Measurements from ENCODE around the gene MSI2.

Gene MSI2

DNA sequence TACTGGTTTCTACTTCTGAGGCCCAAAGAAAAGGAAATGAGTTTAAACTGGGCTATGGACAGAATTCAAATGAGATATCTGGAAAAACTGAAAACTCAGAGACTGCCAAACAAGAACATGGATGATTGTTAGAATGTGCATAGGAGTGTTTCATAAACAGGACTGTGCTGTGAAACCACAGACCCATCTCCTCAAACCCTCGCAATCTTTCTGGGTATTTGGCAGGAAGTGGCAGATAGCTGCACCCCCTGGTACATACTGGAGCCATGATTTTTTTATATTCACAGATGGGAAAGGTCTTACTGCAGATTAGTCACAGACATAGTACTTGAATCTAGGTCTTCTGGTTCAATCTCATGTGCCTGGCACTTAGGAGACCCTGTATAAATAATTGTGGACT, 343.8 kb downstream of the MSI2 start:
- Histone ChIP-seq H3K4me3 (ENCODE audit: low read length, poor library complexity, severe bottlenecking) (no peak overlapping the region), H3K9me2 (replicated peaks; ENCODE audit: low read depth, low read length) (no peaks in the 10 kb centered on the region), H2AFZ (ENCODE audit: low read length) (no peak overlapping the region), H3K4me2 (ENCODE audit: low read depth, low read length, poor library complexity, severe bottlenecking) (peak overlapping the region; percentile 46), H3K9ac (ENCODE audit: low read depth, low read length, poor library complexity, severe bottlenecking) (peak overlapping the region; percentile 11), H3K79me2 (ENCODE audit: insufficient read depth, low read length) (peaks cover 20% of the 10 kb centered on the region; the same call in 1 of the 2 replicates), H3F3A (ENCODE audit: low read depth) (no peaks in the 10 kb centered on the region), H3K27me3 (ENCODE audit: insufficient read depth, low read length, poor library complexity, severe bottlenecking) (no peaks in the 10 kb centered on the region), H3K36me3 (ENCODE audit: insufficient read depth, low read length) (peaks cover 83% of the 10 kb centered on the region), H3K4me1 (ENCODE audit: insufficient read depth, low read length, poor library complexity, severe bottlenecking) (peaks cover 24% of the 10 kb centered on the region), H3K9me3 (ENCODE audit: insufficient read depth, low read depth, low read length) (peaks cover 2% of the 10 kb centered on the region; the same call in 1 of the 2 replicates), H4K20me1 (ENCODE audit: insufficient read depth, low read length, poor library complexity, severe bottlenecking) (peaks cover 3% of the 10 kb centered on the region)
- TF ChIP-seq, protein P1, sequence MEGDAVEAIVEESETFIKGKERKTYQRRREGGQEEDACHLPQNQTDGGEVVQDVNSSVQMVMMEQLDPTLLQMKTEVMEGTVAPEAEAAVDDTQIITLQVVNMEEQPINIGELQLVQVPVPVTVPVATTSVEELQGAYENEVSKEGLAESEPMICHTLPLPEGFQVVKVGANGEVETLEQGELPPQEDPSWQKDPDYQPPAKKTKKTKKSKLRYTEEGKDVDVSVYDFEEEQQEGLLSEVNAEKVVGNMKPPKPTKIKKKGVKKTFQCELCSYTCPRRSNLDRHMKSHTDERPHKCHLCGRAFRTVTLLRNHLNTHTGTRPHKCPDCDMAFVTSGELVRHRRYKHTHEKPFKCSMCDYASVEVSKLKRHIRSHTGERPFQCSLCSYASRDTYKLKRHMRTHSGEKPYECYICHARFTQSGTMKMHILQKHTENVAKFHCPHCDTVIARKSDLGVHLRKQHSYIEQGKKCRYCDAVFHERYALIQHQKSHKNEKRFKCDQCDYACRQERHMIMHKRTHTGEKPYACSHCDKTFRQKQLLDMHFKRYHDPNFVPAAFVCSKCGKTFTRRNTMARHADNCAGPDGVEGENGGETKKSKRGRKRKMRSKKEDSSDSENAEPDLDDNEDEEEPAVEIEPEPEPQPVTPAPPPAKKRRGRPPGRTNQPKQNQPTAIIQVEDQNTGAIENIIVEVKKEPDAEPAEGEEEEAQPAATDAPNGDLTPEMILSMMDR (conservative IDR thresholded peaks at IDR 0.05; ENCODE audit: low read length), result no peak
- TF ChIP-seq EZH2phosphoT487 (IDR thresholded peaks at IDR 0.05; ENCODE audit: borderline replicate concordance), result no peak

- no peak for TF ChIP-seq EZH2phosphoT487 (IDR thresholded peaks at IDR 0.05; ENCODE audit: borderline replicate concordance)
- TF ChIP-seq, protein P1 (conservative IDR thresholded peaks at IDR 0.05; ENCODE audit: low read length), result no peak
- no peaks in the 10 kb centered on the region for H3K9me3 ChIP-seq (ENCODE audit: insufficient read depth, low read depth, low read length)
- H4K20me1 ChIP-seq (ENCODE audit: insufficient read depth, low read length, poor library complexity, severe bottlenecking), result peaks cover 7% of the 10 kb centered on the region
- no peaks in the 10 kb centered on the region for H3F3A ChIP-seq (ENCODE audit: low read depth)
- no peaks in the 10 kb centered on the region for H3K9me2 ChIP-seq (replicated peaks; ENCODE audit: low read depth, low read length)
- peaks cover 15% of the 10 kb centered on the region; the same call in 1 of the 2 replicates for H3K79me2 ChIP-seq (ENCODE audit: insufficient read depth, low read length)
- no peak overlapping the region for H3K9ac ChIP-seq (ENCODE audit: low read depth, low read length, poor library complexity, severe bottlenecking)
- H3K4me3 ChIP-seq (ENCODE audit: low read length, poor library complexity, severe bottlenecking), result no peak overlapping the region
- H3K4me2 ChIP-seq (ENCODE audit: low read depth, low read length, poor library complexity, severe bottlenecking), result no peak overlapping the region
- H3K36me3 ChIP-seq (ENCODE audit: insufficient read depth, low read length), result peaks cover 80% of the 10 kb centered on the region; the same call in 1 of the 2 replicates
- H3K27me3 ChIP-seq (ENCODE audit: insufficient read depth, low read length, poor library complexity, severe bottlenecking), result no peaks in the 10 kb centered on the region
- no peak overlapping the region for H2AFZ ChIP-seq (ENCODE audit: low read length)
- peaks cover 24% of the 10 kb centered on the region for H3K4me1 ChIP-seq (ENCODE audit: insufficient read depth, low read length, poor library complexity, severe bottlenecking)
These were observed 344.9 kb downstream of the MSI2 start for GRCh38 chr17:57601143-57601735.

- peaks cover 15% of the 10 kb centered on the region; the same call in 1 of the 2 replicates for H3K79me2 ChIP-seq (ENCODE audit: insufficient read depth, low read length)
- peaks cover 7% of the 10 kb centered on the region for H4K20me1 ChIP-seq (ENCODE audit: insufficient read depth, low read length, poor library complexity, severe bottlenecking)
- H2AFZ ChIP-seq (ENCODE audit: low read length), result no peak overlapping the region
- no peaks in the 10 kb centered on the region for H3F3A ChIP-seq (ENCODE audit: low read depth)
- H3K9ac ChIP-seq (ENCODE audit: low read depth, low read length, poor library complexity, severe bottlenecking), result no peak overlapping the region
- H3K4me1 ChIP-seq (ENCODE audit: insufficient read depth, low read length, poor library complexity, severe bottlenecking), result peaks cover 24% of the 10 kb centered on the region
- TF ChIP-seq, protein P1 (conservative IDR thresholded peaks at IDR 0.05; ENCODE audit: low read length), result no peak
- TF ChIP-seq EZH2phosphoT487 (IDR thresholded peaks at IDR 0.05; ENCODE audit: borderline replicate concordance), result no peak
- no peak overlapping the region for H3K4me3 ChIP-seq (ENCODE audit: low read length, poor library complexity, severe bottlenecking)
- no peak overlapping the region for H3K4me2 ChIP-seq (ENCODE audit: low read depth, low read length, poor library complexity, severe bottlenecking)
- H3K27me3 ChIP-seq (ENCODE audit: insufficient read depth, low read length, poor library complexity, severe bottlenecking), result no peaks in the 10 kb centered on the region
- H3K36me3 ChIP-seq (ENCODE audit: insufficient read depth, low read length), result peaks cover 84% of the 10 kb centered on the region; the same call in 1 of the 2 replicates
- no peaks in the 10 kb centered on the region for H3K9me3 ChIP-seq (ENCODE audit: insufficient read depth, low read depth, low read length)
- H3K9me2 ChIP-seq (replicated peaks; ENCODE audit: low read depth, low read length), result no peaks in the 10 kb centered on the region
These were observed 346.6 kb downstream of the MSI2 start for GRCh38 chr17:57602896-57603295.
